ENCODE data around the gene HSFX4. TPM values are rescaled to one million over a fixed set of nuclear protein-coding genes. Genes with fewer than 3 reads are reported as not detected.
"Not testable (repeated sequence)": the region's sequence is repeated elsewhere in the genome, so short reads cannot be mapped to it uniquely, and the experiment has no call there.

The HSFX4 gene
- total and polyA plus RNA-seq, 9 of the 15 experiments (the other 6 are each of a cell fraction or from before 2014, with no cell fraction given), result 0.10 to 0.24 (median 0.14) TPM; not detected in 6

- TF ChIP-seq CTCF (IDR thresholded peaks at IDR 0.05 in 2 of 3, conservative IDR thresholded peaks at IDR 0.05 in 1 of 3; ENCODE audit: insufficient read depth in 2 of 3, low read depth in 1 of 3, low read length in 3 of 3), result peak; percentile 56 to 64 (median 56); a peak in 5 of 6 replicates
- TF ChIP-seq RAD21 (CRISPR knock-in tag; conservative IDR thresholded peaks at IDR 0.05 in 1 of 2, IDR thresholded peaks at IDR 0.05 in 1 of 2), result peak; percentile 31 to 47; a peak in 3 of 4 replicates
- TF ChIP-seq E2F4 (CRISPR knock-in tag; IDR thresholded peaks at IDR 0.05; ENCODE audit: low read depth), result peak; percentile 86
- TF ChIP-seq L3MBTL2 (IDR thresholded peaks at IDR 0.05), result peak; percentile 29; the same call in 1 of the 2 replicates
- peak; percentile 35 for TF ChIP-seq CTCFL (IDR thresholded peaks at IDR 0.05; ENCODE audit: borderline replicate concordance, insufficient read depth, low read depth, low read length, poor library complexity, severe bottlenecking)
- TF ChIP-seq SMC3 (conservative IDR thresholded peaks at IDR 0.05; ENCODE audit: insufficient read depth, low read depth, low read length), result 0 out of 2 replicates have a peak, but pooled peaks have one; percentile 31
- TF ChIP-seq E2F3 (CRISPR knock-in tag; IDR thresholded peaks at IDR 0.05), result peak; percentile 72; the same call in 1 of the 2 replicates
- peak; percentile 73 to 84 for TF ChIP-seq E2F6 (IDR thresholded peaks at IDR 0.05; ENCODE audit: borderline replicate concordance in 1 of 2, extremely low read depth in 1 of 2, insufficient read depth in 1 of 2, insufficient read length in 1 of 2, low read depth in 1 of 2, low read length in 1 of 2, poor library complexity in 1 of 2, severe bottlenecking in 1 of 2)
- peak; percentile 71; the same call in 1 of the 2 replicates for TF ChIP-seq RB1 (IDR thresholded peaks at IDR 0.05; ENCODE audit: low read depth)
- TF ChIP-seq JUND (IDR thresholded peaks at IDR 0.05; ENCODE audit: borderline replicate concordance, low read depth, low read length), result not testable (repeated sequence)
- 0 out of 3 replicates have a peak, but pooled peaks have one; percentile 0 for TF ChIP-seq JUND (tag; IDR thresholded peaks at IDR 0.05; ENCODE audit: borderline replicate concordance, low read depth, low read length)
- 0 out of 4 replicates have a peak, but pooled peaks of 1 of the 2 experiments have one; percentile 1 for TF ChIP-seq RCOR1 (IDR thresholded peaks at IDR 0.05; ENCODE audit: borderline replicate concordance in 1 of 2, low read depth in 2 of 2, low read length in 2 of 2)
These were observed 11.3 kb downstream of the HSFX4 start (continued) for GRCh38 chrX:149940674-149941024.

Measured in K562 (cell line).